Left lung (tissue), 10 donors: Measurements from ENCODE around the gene POLR3B. TPM values are rescaled to one million over a fixed set of nuclear protein-coding genes. Genes with fewer than 3 reads are reported as not detected.
"Not testable (repeated sequence)": the region's sequence is repeated elsewhere in the genome, so short reads cannot be mapped to it uniquely, and the experiment has no call there.

Source experiments
- ATAC-seq: fragments of 200-7000 bp; cut with Tn5 transposase; one replicate; pipeline ENCODE4 v1.9.1; 2020; ENCODE audit warnings: moderate library complexity
- DNase-seq, 4 donors: peaks; one replicate each; pipeline ENCODE4 v3.0.0-alpha.2; 2013 to 2020
- H3K27ac ChIP-seq, 2 donors: fragments of 200-600 bp; sonication (generic) in 1 of 2; one replicate each; pipeline versions ENCODE4 v1.5.0 to v1.8.0; 2020 to 2021
- H3K27me3 ChIP-seq, 2 donors: fragments of 200-600 bp; sonication (generic) in 1 of 2; one replicate each; pipeline versions ENCODE4 v1.5.0 to v1.8.0; 2020 to 2021
- H3K36me3 ChIP-seq, 2 donors: fragments of 200-600 bp; sonication (generic) in 1 of 2; one replicate each; pipeline versions ENCODE4 v1.5.0 to v1.8.0; 2020 to 2021
- H3K4me1 ChIP-seq, 2 donors: fragments of 200-600 bp; one replicate each; pipeline ENCODE4 v1.8.0; 2021
- H3K4me3 ChIP-seq, 2 donors: fragments of 200-600 bp; sonication (generic) in 1 of 2; one replicate each; pipeline versions ENCODE4 v1.5.0 to v1.8.0; 2020 to 2021; ENCODE audit warnings: mild to moderate bottlenecking in 1 of 2
- H3K9me3 ChIP-seq, 2 donors: fragments of 200-600 bp; sonication (generic) in 1 of 2; one replicate each; pipeline versions ENCODE4 v1.5.0 to v1.8.0; 2020 to 2021
- CTCF ChIP-seq, 2 donors: fragments of 200-600 bp; sonication (generic) in 1 of 2; IDR thresholded peaks; one replicate each; pipeline versions ENCODE4 v1.5.0 to v1.8.0; 2021; ENCODE audit warnings: antibody characterized with exemption in 2 of 2
- intact Hi-C, 2 donors: fragments of 100-400 bp; cut with DNase I; formaldehyde crosslinking; loops; one replicate each; pipeline versions ENCODE4 v1.11.2 to v1.14.2; 2022
- polyA plus RNA-seq, 6 donors: library from polyadenylated mRNA; unstranded; fragments of 120-200 nt; gene quantifications; one replicate each; pipeline ENCODE4 v1.2.1, GENCODE V29; 2013; ENCODE audit not compliant: insufficient read length in 6 of 6
- total RNA-seq, 2 donors: library from RNA; stranded (reverse); fragmentation: NEBNext Ultra II Directional; extraction: Animal tissue kit (Norgen Biotek cat#: 25700); gene quantifications; one replicate each; pipeline ENCODE4 v1.2.1, GENCODE V29; 2021
- donor health status: DM: no; HTN: yes; CAD: no.
- donor health status: DM: no; HTN: no; CAD: no.

POLR3B gene
- total and polyA plus RNA-seq, 8 donors = 10.9 to 14.6 (median 13.3) TPM

GRCh38 chr12:106309671-106310505 is 47.7 kb upstream of the POLR3B start:
- TF ChIP-seq CTCF (IDR thresholded peaks at IDR 0.05) = no peak
- DNase-seq = peak in 1 of 4 donors; percentile 33
- no peaks in the 10 kb centered on the region for H3K9me3 ChIP-seq
- no peaks in the 10 kb centered on the region for H3K27me3 ChIP-seq
- no peak overlapping the region for H3K4me3 ChIP-seq
- peaks cover 0 to 18% of the 10 kb centered on the region in 2 donors for H3K36me3 ChIP-seq
- ATAC-seq = peak; percentile 86
- peaks cover 9 to 58% of the 10 kb centered on the region in 2 donors for H3K4me1 ChIP-seq
- intact Hi-C loops = no loop called here
- H3K27ac ChIP-seq = peak overlapping the region; percentile 48 to 54

- Histone ChIP-seq H3K36me3 (peaks cover 0 to 26% of the 10 kb centered on the region in 2 donors), H3K4me3 (no peak overlapping the region), H3K4me1 (peaks cover 9 to 50% of the 10 kb centered on the region in 2 donors), H3K9me3 (no peaks in the 10 kb centered on the region), H3K27me3 (no peaks in the 10 kb centered on the region), H3K27ac (peak overlapping the region; percentile 48 to 54)
- DNase-seq = no peak
- intact Hi-C loops = no loop called here
- peak; percentile 18 for ATAC-seq
- no peak for TF ChIP-seq CTCF (IDR thresholded peaks at IDR 0.05)
Measured at GRCh38 chr12:106310687-106311086, 46.9 kb upstream of the POLR3B start.

- Histone ChIP-seq H3K4me1 (peaks cover 9 to 45% of the 10 kb centered on the region in 2 donors), H3K27ac (peak overlapping the region in 1 of 2 donors; percentile 48), H3K36me3 (peaks cover 0 to 30% of the 10 kb centered on the region in 2 donors), H3K9me3 (no peaks in the 10 kb centered on the region), H3K4me3 (no peak overlapping the region), H3K27me3 (no peaks in the 10 kb centered on the region)
- ATAC-seq (no peak), DNase-seq (no peak)
- intact Hi-C loops = no loop called here
- no peak for TF ChIP-seq CTCF (IDR thresholded peaks at IDR 0.05)
Measured at GRCh38 chr12:106311139-106311538, 46.4 kb upstream of the POLR3B start.

- H3K9me3 ChIP-seq, H3K27ac ChIP-seq, ATAC-seq, H3K27me3 ChIP-seq, DNase-seq, H3K4me3 ChIP-seq, intact Hi-C loops: not testable (repeated sequence)
- H3K36me3 ChIP-seq = peaks cover 0 to 53% of the 10 kb centered on the region in 2 donors
- peaks cover 9 to 34% of the 10 kb centered on the region in 2 donors for H3K4me1 ChIP-seq
Measured at GRCh38 chr12:106313413-106313812, 44.1 kb upstream of the POLR3B start.

- no peak overlapping the region for H3K4me3 ChIP-seq
- TF ChIP-seq CTCF (IDR thresholded peaks at IDR 0.05) = no peak
- H3K9me3 ChIP-seq = no peaks in the 10 kb centered on the region
- no peak for DNase-seq
- peaks cover 0 to 15% of the 10 kb centered on the region in 2 donors for H3K4me1 ChIP-seq
- H3K27me3 ChIP-seq = no peaks in the 10 kb centered on the region
- H3K27ac ChIP-seq = no peak overlapping the region
- intact Hi-C loops = no loop called here
- no peak for ATAC-seq
- peaks cover 0 to 74% of the 10 kb centered on the region in 2 donors for H3K36me3 ChIP-seq
Measured at GRCh38 chr12:106315523-106315922, 42.0 kb upstream of the POLR3B start.
